ENCODE measurements around the gene IL17C.
A peak's percentile ranks its signal among the peaks of the same experiment; 100 is the strongest.

The IL17C gene, protein sequence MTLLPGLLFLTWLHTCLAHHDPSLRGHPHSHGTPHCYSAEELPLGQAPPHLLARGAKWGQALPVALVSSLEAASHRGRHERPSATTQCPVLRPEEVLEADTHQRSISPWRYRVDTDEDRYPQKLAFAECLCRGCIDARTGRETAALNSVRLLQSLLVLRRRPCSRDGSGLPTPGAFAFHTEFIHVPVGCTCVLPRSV

DNA sequence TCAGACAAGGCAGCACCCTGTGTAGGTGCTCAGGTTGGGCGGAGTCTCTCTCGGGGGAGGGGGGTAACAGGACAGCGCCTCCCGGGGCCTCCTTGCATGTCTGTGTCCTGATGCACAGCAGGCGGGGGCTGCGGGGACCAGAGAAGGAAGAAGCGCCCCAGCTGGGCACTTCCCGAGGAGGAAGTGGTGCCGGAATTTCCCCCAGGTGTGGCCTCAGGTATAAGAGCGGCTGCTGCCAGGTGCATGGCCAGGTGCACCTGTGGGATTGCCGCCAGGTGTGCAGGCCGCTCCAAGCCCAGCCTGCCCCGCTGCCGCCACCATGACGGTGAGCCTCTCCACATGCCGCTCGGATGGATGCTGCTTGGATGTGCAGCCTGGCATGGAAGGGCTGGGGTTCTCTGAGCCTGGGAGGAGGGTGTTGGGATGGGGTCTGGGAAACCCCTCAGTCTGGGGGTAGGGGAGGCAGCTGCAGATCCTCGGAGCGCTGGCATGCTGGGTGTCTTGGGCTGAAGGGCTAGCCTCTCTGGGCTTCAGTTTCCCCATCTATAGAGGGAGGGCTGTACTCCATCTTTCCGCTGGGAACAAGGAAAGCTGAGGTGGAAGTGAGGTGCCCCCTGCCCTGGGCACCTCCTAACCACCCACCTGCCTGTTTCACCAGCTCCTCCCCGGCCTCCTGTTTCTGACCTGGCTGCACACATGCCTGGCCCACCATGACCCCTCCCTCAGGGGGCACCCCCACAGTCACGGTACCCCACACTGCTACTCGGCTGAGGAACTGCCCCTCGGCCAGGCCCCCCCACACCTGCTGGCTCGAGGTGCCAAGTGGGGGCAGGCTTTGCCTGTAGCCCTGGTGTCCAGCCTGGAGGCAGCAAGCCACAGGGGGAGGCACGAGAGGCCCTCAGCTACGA is at the start of gene IL17C:
TSS of gene IL17C (plus strand) at position 250 of the 908 bp plus-strand sequence. CDS start at position 320, 70 bp downstream.
- DNase-seq (ENCODE audit: low read depth in 2 of 2) = no peak

- DNase-seq (ENCODE audit: low read depth in 2 of 2) = no peak
Observed at GRCh38 chr16:88588754-88589153, 49.6 kb upstream of the IL17C start.

DNA sequence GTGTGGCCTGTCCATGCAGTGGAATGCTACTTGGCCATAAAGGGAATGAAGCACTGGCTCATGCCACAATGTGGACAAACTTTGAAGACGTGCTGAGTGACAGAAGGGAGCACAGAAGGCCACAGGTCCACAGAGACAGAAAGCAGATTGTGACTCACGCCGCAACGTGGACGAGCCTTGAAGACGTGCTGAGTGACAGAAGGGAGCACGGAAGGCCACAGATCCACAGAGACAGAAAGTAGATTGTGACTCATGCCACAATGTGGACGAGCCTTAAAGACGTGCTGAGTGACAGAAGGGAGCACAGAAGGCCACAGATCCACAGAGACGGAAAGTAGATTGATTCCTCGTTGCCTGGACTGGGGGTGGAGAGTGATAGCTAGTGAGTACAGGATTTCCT is 48.9 kb upstream of the IL17C start:
- no peak for DNase-seq (ENCODE audit: low read depth in 2 of 2)

DNA sequence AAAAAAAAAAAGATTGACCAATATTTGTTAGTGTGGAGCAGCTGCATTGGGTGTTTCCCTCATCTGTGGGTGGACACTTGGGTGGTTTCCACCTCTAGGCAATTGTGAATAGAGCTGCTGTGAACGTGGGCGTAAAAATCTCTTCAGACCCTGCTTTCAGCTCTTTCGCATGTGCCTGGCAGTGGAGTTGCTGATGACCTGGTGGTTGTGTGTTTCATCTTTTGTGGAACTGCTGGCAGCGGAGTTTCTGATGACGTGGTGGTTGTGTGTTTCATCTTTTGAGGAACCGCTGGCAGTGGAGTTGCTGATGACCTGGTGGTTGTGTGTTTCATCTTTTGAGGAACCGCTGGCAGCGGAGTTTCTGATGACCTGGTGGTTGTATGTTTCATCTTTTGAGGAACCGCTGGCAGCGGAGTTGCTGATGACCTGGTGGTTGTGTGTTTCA is 46.8 kb upstream of the IL17C start:
- peak in 1 of 2 donors; percentile 48 for DNase-seq (ENCODE audit: low read depth in 2 of 2)

- DNase-seq (ENCODE audit: low read depth in 2 of 2) = no peak
Observed at GRCh38 chr16:88593061-88593460, 45.3 kb upstream of the IL17C start.

GRCh38 chr16:88593489-88593888 is 44.9 kb upstream of the IL17C start:
- no peak for DNase-seq (ENCODE audit: low read depth in 2 of 2)

DNA sequence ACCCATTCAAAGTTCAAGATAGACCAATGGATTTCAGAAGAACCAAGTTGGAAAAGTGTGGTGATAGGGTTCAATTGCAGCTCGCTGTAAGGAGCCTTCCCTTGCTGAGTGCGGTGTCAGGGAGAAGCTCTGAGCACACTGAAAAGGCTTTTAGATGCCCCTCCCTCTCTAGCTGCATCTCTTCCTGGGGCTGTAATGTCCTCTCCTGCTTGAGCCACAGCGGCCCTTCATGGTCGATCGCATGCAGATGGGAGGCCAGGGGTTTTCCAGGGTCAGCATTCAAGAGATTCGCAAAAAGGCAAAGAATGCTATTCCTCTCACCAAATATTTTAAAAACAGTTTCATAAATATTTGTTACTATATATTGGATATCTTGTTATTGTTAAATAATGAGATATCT is 44.5 kb upstream of the IL17C start:
- no peak for DNase-seq (ENCODE audit: low read depth in 2 of 2)

- DNase-seq (ENCODE audit: low read depth in 2 of 2) = no peak
Observed at GRCh38 chr16:88595101-88595500, 43.3 kb upstream of the IL17C start.

DNA sequence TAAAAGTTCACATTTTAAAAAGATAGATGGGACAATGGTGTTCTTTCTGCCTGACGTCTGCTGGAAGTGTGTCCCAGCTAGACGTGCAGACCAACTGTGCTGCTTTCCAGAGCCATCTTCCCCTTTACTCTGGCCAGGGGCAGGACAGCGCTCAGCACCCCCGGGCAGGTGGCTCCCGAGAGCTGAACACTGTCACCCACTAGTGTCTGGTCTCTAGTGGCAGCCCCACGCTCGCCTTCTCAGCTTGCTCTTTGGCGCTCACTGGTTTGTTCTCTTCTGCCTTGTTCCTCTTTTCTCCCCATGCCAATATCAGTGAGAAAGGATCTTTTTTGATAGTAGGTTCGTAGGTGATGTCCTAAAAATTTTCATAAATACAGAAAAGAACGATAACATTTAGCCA is 42.5 kb upstream of the IL17C start:
- DNase-seq (ENCODE audit: low read depth in 2 of 2) = no peak

GRCh38 chr16:88596483-88596882 is 41.9 kb upstream of the IL17C start:
- no peak for DNase-seq (ENCODE audit: low read depth in 2 of 2)

GRCh38 chr16:88597856-88598491 is 40.4 kb upstream of the IL17C start:
- DNase-seq (ENCODE audit: low read depth in 2 of 2) = no peak

DNA sequence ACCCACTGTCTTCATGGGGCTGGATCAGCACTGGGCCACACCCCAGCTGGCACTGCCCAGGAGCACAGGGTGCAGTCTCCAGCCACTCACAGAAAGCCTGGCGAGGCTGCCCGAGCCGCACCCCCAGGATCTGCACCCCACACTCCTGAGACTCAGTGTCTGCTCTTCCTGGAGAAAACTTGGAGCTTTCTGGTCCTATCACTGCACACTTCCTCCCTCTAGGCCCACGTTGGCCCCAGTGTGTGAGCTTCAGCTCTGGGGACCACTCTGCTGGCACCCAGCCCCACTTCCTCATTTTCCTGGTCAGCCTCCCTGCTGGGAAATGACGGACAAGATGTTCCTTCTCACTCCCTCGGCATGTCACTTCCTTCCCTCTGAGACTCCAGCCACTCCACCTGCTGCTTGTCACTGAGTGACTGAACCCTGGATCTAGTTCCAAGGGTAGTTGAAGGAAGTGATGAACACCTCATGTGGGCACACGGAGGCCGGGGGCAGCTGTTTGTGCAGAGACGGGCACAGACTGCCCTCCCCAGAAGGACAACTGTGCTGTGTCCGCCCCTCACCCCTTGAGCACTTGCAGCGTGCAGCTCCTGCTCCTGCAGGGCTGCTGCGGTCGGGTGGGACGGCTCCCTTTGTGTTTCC is 39.2 kb upstream of the IL17C start:
- no peak for DNase-seq (ENCODE audit: low read depth in 2 of 2)

GRCh38 chr16:88599825-88600538 is 38.4 kb upstream of the IL17C start:
- DNase-seq (ENCODE audit: low read depth in 2 of 2) = no peak

GRCh38 chr16:88600539-88600896 is 37.9 kb upstream of the IL17C start:
- no peak for DNase-seq (ENCODE audit: low read depth in 2 of 2)

GRCh38 chr16:88601313-88602036 is 36.9 kb upstream of the IL17C start:
- DNase-seq (ENCODE audit: low read depth in 2 of 2) = no peak

DNA sequence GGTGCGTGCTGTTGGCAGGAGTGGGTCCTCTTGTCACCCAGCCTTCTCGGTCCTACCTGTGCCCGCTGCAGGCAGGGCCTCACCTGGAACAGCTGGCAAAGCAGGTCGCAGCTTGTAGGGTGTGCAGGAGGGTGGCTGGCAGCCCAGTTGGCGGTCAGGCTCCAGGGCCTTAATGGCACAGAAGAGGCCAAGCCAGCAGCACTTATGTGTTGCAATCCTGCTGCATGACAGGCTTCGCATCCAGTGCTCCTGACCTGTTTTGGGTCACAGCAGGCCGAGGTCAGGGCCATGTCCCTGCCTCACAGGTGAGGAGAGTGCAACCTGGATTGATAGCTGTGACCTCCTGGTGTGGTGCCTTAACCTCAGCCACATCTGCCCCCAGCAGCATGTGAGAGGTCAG is 36.3 kb upstream of the IL17C start:
- DNase-seq (ENCODE audit: low read depth in 2 of 2) = no peak

DNA sequence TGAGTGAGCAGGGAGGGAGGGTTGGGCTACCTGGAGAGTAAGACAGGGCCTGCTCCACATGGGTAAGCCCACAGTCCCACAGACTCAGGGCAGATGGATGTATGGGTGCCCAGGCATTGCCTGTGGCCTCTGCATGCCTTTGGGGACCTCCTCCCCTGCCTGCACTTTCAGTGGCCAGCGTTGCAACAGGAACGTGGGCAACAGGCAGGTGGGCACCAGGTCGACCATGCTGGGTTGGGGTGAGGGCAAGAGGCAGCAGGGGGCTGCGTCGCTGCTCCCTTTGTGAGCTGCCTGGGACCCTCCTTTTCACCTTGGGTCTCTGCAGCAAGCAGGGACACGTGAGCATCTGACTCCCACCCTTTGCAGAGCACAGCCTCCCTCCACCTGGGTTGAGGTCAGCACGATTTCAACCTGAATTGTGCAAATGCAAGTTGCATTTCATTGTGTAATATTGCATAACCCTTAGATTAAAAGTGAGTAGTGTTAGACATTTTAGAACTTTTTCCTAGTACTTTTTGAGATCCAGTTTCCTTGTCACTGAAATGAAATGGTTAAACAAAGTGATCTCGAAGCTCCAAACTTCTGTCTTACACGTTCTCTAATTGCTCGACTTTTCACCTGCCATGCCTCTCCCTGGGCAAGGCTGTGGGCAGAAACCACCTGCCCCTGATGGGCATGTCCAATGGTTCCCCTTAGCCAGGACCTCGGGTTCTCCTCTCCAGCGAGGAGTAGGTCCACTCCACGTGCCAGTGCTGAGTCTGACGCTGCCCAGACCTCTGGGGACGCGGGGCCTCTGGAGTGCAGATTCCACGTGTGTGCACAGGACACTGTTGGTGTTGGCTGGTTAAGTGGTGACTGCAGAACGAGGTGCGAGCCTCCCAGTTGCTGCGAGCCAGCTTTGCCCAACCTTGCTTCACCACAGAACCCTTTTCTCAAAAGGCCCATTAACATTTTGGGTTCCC is 32.9 kb upstream of the IL17C start:
- DNase-seq (ENCODE audit: low read depth in 2 of 2) = no peak

DNA sequence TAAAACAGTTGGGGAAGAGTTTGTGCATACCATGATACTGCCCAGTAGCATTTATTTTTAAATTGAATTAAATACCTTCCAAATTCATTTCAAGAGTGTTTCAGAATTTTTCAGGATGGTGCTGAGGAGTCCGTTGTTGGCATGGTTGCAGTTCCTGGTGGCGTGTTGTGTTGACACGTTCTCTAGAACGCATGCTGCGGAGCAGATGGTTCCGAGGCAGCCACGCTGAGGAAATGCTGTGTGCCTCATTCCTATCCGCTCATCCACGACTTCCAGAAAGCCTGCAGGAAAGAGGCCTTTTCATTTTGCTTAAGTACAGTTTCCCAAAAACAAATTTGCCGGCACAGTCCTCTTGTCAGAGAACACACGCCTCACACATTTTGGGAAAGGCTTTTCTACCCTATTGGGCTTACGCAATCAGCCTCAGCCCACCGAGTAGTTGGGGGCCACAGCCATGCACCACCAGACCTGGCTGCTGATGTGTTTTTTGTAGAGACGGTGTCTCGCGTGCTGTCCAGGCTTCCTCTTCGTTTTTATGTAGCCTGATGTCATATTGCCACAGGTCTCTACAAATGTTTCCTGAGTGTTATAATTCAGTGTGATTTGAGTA is 32.1 kb upstream of the IL17C start:
- DNase-seq (ENCODE audit: low read depth in 2 of 2) = no peak

DNA sequence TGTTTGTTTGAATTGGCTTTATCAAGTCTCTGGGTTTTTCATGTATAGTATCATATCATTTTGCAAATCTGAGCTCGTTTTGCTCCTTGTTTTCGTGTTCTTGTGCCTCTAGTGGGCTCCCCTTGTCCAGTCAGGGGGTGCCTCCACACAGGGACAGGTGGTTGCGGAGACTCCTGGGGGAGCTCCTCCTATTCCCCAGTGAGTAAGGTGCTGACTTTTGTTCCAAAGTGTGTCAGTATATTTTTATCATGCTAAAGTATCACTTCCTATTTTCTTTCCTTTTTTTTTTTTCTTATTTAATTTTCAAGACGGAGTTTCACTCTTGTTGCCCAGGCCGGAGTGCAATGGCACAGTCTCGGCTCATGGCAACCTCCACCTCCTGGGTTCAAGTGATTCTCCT is 30.3 kb upstream of the IL17C start:
- DNase-seq (ENCODE audit: low read depth in 2 of 2) = no peak
